Panc1 (cell line): Measurements from ENCODE around the gene DHX34.

Experiments used
- POLR2AphosphoS5 ChIP-seq: IDR thresholded peaks from 2 replicates; pipeline ENCODE4 v1.6.1; 2012; ENCODE audit warnings: mild to moderate bottlenecking, low read depth, low read length, moderate library complexity
- REST ChIP-seq, 2 experiments: IDR thresholded peaks; 2 replicates each; pipeline ENCODE4 v1.6.1; 2011 to 2012; ENCODE audit warnings: low read depth in 2 of 2, control low read depth in 1 of 2, low read length in 1 of 2, mild to moderate bottlenecking in 1 of 2, moderate library complexity in 1 of 2; ENCODE audit not compliant: insufficient read depth in 1 of 2
- SIN3A ChIP-seq: IDR thresholded peaks from 2 replicates; pipeline ENCODE4 v1.6.1; 2012; ENCODE audit warnings: low read depth, mild to moderate bottlenecking, low read length, moderate library complexity, borderline replicate concordance; ENCODE audit not compliant: insufficient read depth
- TCF7L2 ChIP-seq: IDR thresholded peaks from 2 replicates; pipeline ENCODE4 v1.6.1; 2011; ENCODE audit warnings: mild to moderate bottlenecking, low read depth, low read length, inconsistent platforms
- TF ChIP-seq, protein P1 (sequence below): fragments of 450-650 bp; IDR thresholded peaks from 2 replicates; pipeline ENCODE4 v1.5.1; 2017; ENCODE audit warnings: mild to moderate bottlenecking

GRCh38 chr19:47402504-47402903, 53.4 kb downstream of the DHX34 start:
- no peak for TF ChIP-seq TCF7L2
- TF ChIP-seq POLR2AphosphoS5, result no peak
- TF ChIP-seq, protein P1, sequence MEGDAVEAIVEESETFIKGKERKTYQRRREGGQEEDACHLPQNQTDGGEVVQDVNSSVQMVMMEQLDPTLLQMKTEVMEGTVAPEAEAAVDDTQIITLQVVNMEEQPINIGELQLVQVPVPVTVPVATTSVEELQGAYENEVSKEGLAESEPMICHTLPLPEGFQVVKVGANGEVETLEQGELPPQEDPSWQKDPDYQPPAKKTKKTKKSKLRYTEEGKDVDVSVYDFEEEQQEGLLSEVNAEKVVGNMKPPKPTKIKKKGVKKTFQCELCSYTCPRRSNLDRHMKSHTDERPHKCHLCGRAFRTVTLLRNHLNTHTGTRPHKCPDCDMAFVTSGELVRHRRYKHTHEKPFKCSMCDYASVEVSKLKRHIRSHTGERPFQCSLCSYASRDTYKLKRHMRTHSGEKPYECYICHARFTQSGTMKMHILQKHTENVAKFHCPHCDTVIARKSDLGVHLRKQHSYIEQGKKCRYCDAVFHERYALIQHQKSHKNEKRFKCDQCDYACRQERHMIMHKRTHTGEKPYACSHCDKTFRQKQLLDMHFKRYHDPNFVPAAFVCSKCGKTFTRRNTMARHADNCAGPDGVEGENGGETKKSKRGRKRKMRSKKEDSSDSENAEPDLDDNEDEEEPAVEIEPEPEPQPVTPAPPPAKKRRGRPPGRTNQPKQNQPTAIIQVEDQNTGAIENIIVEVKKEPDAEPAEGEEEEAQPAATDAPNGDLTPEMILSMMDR, result no peak
- no peak for TF ChIP-seq SIN3A
- TF ChIP-seq REST (IDR thresholded peaks at IDR 0.05; ENCODE audit: insufficient read depth in 1 of 2, low read depth in 2 of 2, low read length in 1 of 2), result no peak
